Osteocyte (in vitro differentiated cells): ENCODE results near the gene CLEC4F. TPM values are rescaled to one million over a fixed set of nuclear protein-coding genes. Genes with fewer than 3 reads are reported as not detected.
"Not testable (repeated sequence)": the region's sequence is repeated elsewhere in the genome, so short reads cannot be mapped to it uniquely, and the experiment has no call there.

Experiments used
- DNase-seq: peaks from one replicate; pipeline ENCODE4 v3.0.0; 2021; ENCODE audit warnings: mixed read lengths; ENCODE audit not compliant: unreplicated experiment; ENCODE audit errors: extremely low spot score
- H3K27ac Mint-ChIP-seq: one replicate; pipeline ENCODE4 v1.8.0; 2021; ENCODE audit warnings: mild to moderate bottlenecking, mixed read lengths; ENCODE audit not compliant: unreplicated experiment
- H3K27me3 Mint-ChIP-seq: one replicate; pipeline ENCODE4 v1.8.0; 2021; ENCODE audit warnings: mixed read lengths; ENCODE audit not compliant: unreplicated experiment
- H3K36me3 Mint-ChIP-seq: one replicate; pipeline ENCODE4 v1.8.0; 2021; ENCODE audit warnings: mixed read lengths; ENCODE audit not compliant: unreplicated experiment
- H3K4me1 Mint-ChIP-seq: one replicate; pipeline ENCODE4 v1.8.0; 2021; ENCODE audit warnings: mixed read lengths; ENCODE audit not compliant: unreplicated experiment
- H3K4me3 Mint-ChIP-seq: one replicate; pipeline ENCODE4 v1.8.0; 2021; ENCODE audit warnings: mild to moderate bottlenecking, moderate library complexity, mixed read lengths; ENCODE audit not compliant: unreplicated experiment
- H3K9me3 Mint-ChIP-seq: one replicate; pipeline ENCODE4 v1.8.0; 2021; ENCODE audit warnings: mixed read lengths; ENCODE audit not compliant: unreplicated experiment
- total RNA-seq: library from RNA; stranded (reverse); gene quantifications from 2 replicates; pipeline ENCODE4 v1.2.1, GENCODE V29; 2021
- TF ChIP-seq, protein P1 (sequence below): fragments of 200-600 bp; sonication (generic); IDR thresholded peaks from 2 replicates; pipeline ENCODE4 v1.5.0; 2021; ENCODE audit warnings: antibody characterized with exemption, mild to moderate bottlenecking, moderate library complexity

The CLEC4F gene
- total RNA-seq, 1 donor from 2014 or later, result not detected

DNA sequence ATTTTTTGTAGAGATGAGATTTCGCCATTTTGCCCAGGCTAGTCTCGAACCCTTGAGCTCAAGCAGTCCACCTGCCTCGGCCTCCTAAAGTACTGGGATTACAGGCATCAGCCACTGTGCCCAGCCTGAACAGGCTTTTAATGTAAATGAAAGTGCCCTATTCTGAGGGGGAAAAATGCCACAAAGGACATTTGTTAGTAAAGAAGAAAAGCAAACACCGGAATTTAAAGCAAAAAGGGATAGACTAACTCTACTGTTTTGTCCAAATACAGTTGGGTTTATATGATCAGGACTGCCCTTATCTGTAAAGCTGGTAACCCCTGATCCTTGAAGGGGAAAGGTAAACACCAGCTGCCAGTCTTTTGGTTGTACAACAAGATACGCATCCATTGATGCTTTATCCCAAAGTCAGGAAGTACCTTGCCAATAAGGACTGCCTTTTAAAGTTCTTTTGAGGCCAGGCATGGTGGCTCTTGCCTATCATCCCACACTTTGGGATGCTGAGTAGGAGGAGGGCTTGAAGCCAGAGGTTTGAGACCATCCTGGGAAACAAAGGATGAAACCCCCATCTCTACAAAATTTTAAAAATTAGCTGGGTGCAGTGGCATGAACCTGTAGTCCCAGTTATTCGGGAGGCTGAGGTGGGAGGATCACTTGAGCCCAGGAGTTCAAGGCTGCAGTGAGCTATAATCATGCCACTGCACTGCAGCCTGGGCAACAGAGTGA, 13.1 kb downstream of the CLEC4F start:
- Mint-ChIP-seq H3K36me3 (no peaks in the 10 kb centered on the region), H3K4me1 (no peaks in the 10 kb centered on the region), H3K9me3 (no peaks in the 10 kb centered on the region), H3K27me3 (peaks cover 13% of the 10 kb centered on the region), H3K4me3 (no peak overlapping the region), H3K27ac (no peak overlapping the region)
- DNase-seq, result no peak
- TF ChIP-seq, protein P1, sequence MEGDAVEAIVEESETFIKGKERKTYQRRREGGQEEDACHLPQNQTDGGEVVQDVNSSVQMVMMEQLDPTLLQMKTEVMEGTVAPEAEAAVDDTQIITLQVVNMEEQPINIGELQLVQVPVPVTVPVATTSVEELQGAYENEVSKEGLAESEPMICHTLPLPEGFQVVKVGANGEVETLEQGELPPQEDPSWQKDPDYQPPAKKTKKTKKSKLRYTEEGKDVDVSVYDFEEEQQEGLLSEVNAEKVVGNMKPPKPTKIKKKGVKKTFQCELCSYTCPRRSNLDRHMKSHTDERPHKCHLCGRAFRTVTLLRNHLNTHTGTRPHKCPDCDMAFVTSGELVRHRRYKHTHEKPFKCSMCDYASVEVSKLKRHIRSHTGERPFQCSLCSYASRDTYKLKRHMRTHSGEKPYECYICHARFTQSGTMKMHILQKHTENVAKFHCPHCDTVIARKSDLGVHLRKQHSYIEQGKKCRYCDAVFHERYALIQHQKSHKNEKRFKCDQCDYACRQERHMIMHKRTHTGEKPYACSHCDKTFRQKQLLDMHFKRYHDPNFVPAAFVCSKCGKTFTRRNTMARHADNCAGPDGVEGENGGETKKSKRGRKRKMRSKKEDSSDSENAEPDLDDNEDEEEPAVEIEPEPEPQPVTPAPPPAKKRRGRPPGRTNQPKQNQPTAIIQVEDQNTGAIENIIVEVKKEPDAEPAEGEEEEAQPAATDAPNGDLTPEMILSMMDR, result no peak

DNA sequence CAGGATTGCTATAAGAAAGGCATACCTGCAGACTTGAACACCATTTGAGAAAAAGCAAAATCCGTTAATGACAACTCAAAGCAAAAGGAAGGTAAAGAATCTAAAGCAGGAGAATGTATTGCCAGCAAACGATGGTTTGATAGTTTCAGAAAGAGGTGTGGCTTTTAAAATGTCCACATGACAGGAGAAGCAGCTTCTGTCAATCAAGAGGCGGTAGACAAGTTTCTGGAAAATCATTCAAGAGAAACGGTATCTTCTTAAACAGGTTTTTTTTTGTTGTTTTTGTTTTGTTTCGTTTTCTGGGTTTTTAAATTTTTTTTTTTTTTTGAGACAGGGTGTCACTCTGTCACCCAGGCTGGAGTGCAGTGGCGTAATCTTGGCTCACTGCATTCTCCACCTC, 13.8 kb downstream of the CLEC4F start:
- no peak overlapping the region for H3K4me3 Mint-ChIP-seq
- H3K36me3 Mint-ChIP-seq, result no peaks in the 10 kb centered on the region
- H3K9me3 Mint-ChIP-seq, result no peaks in the 10 kb centered on the region
- H3K4me1 Mint-ChIP-seq, result no peaks in the 10 kb centered on the region
- TF ChIP-seq, protein P1, result no peak
- no peak overlapping the region for H3K27ac Mint-ChIP-seq
- no peak for DNase-seq
- H3K27me3 Mint-ChIP-seq, result peaks cover 13% of the 10 kb centered on the region

DNA sequence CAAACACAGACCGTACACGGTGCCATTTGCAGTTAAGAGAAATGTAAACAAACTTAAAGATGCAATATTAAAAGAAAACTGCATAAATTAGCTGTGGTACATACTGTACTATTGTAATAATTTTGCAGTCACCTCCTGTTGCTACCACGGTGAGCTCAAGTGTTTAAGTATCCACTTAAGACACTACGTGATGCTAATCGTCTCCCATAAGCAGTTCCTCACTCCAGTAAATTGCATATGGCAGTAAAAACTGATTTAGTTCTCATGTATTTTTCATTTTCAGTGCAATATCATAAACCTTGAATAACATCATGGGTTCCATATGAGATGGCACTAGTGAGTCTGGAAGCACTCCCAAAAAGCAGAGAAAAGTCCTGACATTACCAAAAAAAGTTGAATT, 14.4 kb downstream of the CLEC4F start:
- no peak overlapping the region for H3K27ac Mint-ChIP-seq
- TF ChIP-seq, protein P1, result no peak
- peaks cover 13% of the 10 kb centered on the region for H3K27me3 Mint-ChIP-seq
- H3K9me3 Mint-ChIP-seq, result no peaks in the 10 kb centered on the region
- H3K4me1 Mint-ChIP-seq, result no peaks in the 10 kb centered on the region
- no peak overlapping the region for H3K4me3 Mint-ChIP-seq
- H3K36me3 Mint-ChIP-seq, result no peaks in the 10 kb centered on the region
- DNase-seq, result no peak

DNA sequence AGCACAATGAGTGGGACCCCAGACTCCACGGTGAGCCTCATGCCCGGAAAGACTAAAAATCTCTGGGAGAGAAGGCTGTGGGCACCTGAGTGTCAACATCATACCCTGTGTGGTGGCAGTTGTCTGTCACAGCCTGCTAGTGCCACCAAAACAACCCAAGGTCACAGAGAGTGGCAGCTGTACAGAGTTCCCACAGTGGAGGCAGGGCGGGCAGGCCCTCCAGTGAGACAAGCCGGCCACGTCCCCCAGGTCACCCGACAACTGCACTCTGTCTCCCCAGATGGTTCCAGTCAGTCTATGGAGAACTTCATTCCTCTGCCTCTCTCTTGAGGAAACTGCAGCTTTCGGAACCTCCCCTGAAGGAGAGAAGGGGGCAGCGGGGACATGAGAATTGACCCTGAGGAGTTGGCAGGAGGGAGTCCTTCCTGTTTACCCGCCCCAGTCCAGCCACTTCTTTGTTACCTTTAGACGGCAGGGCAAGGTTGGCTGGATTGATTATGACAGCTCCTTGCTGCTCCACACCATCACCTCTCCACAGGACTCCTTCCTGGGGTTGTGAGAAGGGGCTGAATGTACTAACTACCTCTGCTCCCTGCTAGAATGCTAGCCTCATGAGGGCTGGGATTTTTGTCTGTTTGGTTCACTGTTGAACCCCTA, 18.7 kb downstream of the CLEC4F start:
- Mint-ChIP-seq H3K9me3 (peaks cover 4% of the 10 kb centered on the region), H3K4me3 (no peak overlapping the region), H3K27ac (no peak overlapping the region), H3K27me3 (peaks cover 18% of the 10 kb centered on the region), H3K36me3 (no peaks in the 10 kb centered on the region), H3K4me1 (no peaks in the 10 kb centered on the region)
- TF ChIP-seq, protein P1, result no peak
- no peak for DNase-seq

DNA sequence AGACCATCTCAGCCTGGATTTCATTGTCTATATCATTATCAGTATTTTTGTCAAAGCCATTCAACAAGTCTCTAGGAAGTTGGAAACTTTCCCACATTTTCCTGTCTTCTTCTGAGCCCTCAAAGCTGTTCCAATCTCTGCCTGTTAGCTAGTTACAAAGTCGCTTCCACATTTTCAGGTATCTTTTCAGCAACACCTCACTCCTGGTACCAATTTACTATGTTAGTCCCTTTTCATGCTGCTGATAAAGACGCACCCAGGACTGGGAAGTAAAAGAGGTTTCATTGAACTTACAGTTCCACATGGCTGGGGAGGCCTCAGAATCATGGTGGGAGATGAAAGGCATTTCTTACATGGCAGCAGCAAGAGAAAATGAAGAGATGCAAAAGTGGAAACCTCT, 20.7 kb downstream of the CLEC4F start:
- H3K4me3 Mint-ChIP-seq, result no peak overlapping the region
- H3K27me3 Mint-ChIP-seq, result peaks cover 28% of the 10 kb centered on the region
- H3K4me1 Mint-ChIP-seq, result no peaks in the 10 kb centered on the region
- DNase-seq, result no peak
- peaks cover 4% of the 10 kb centered on the region for H3K9me3 Mint-ChIP-seq
- no peak overlapping the region for H3K27ac Mint-ChIP-seq
- TF ChIP-seq, protein P1, result no peak
- no peaks in the 10 kb centered on the region for H3K36me3 Mint-ChIP-seq

DNA sequence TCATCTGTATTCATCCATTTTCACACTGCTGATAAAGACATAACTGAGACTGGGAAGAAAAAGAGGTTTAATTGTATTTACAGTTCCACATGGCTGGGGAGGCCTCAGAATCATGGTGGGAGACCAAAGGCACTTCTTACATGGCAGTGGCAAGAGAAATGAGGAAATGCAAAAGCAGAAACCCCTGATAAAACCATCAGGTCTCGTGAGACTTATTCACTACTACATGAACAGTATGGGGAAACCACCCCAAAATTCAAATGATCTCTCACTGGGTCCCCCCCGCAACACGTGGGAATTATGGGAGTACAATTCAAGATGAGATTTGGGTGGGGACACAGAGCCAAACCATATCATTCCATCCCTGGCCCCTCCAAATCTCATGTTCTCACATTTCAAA, 22.4 kb downstream of the CLEC4F start:
- H3K36me3 Mint-ChIP-seq, H3K27ac Mint-ChIP-seq, H3K9me3 Mint-ChIP-seq, H3K4me1 Mint-ChIP-seq, DNase-seq, H3K4me3 Mint-ChIP-seq: not testable (repeated sequence)
- H3K27me3 Mint-ChIP-seq, result peaks cover 38% of the 10 kb centered on the region
